ENCODE data around the gene RUNDC1. TPM values are rescaled to one million over a fixed set of nuclear protein-coding genes. Genes with fewer than 3 reads are reported as not detected.

The RUNDC1 gene
- total and polyA plus RNA-seq, 2 of the 8 experiments (the other 6 are each of a cell fraction or from before 2014, with no cell fraction given) = 7.9 to 11.9 TPM

- Histone ChIP-seq H3K14ac (ENCODE audit: insufficient read length) (no peak overlapping the region), H4K20me1 (replicated peaks in 1 of 2; ENCODE audit: control insufficient read depth in 1 of 2, insufficient read depth in 2 of 2, low read length in 2 of 2) (peaks cover 10% of the 10 kb centered on the region in 2 experiments), H3K4me2 (ENCODE audit: insufficient read depth in 1 of 2, low read depth in 2 of 2, low read length in 2 of 2) (no peak overlapping the region; a peak in 1 of 4 replicates), H3K27ac (ENCODE audit: low read depth, low read length) (no peak overlapping the region), H3K4me1 (replicated peaks in 1 of 4; ENCODE audit: control insufficient read depth in 3 of 4, insufficient read depth in 4 of 4, low read length in 3 of 4) (peaks cover 6 to 18% (median 12%) of the 10 kb centered on the region in 4 experiments), H3K9ac (replicated peaks in 1 of 4; ENCODE audit: extremely low read depth in 1 of 4, low read depth in 3 of 4, low read length in 3 of 4) (no peak overlapping the region), H4K8ac (ENCODE audit: extremely low read depth, insufficient read depth, low read length) (no peak overlapping the region), H3K36me3 (ENCODE audit: control insufficient read depth in 2 of 4, insufficient read depth in 4 of 4, low read length in 3 of 4) (peaks cover 6 to 39% (median 12%) of the 10 kb centered on the region in 4 experiments; a peak in 7 of 8 replicates), H3K4me3 (ENCODE audit: extremely low read depth in 1 of 4, insufficient read depth in 2 of 4, low read depth in 3 of 4, low read length in 4 of 4) (no peak overlapping the region), H4K5ac (ENCODE audit: insufficient read length, low read depth, low read length) (no peak overlapping the region), H3K4ac (replicated peaks; ENCODE audit: insufficient read length, low read depth, low read length) (no peak overlapping the region), H4K91ac (replicated peaks; ENCODE audit: insufficient read length, low read length) (no peak overlapping the region), H3K9me3 (ENCODE audit: insufficient read depth in 2 of 2, low read depth in 1 of 2, low read length in 1 of 2) (no peaks in the 10 kb centered on the region), H3K79me2 (ENCODE audit: control insufficient read depth in 1 of 2, insufficient read depth in 2 of 2, low read length in 2 of 2) (peaks cover 0 to 35% of the 10 kb centered on the region in 2 experiments; a peak in 3 of 4 replicates), H2BK15ac (ENCODE audit: low read length) (no peak overlapping the region), H3K27me3 (replicated peaks in 1 of 4; ENCODE audit: control insufficient read depth in 3 of 4, extremely low read depth in 1 of 4, insufficient read depth in 3 of 4, low read length in 3 of 4) (no peaks in the 10 kb centered on the region), H3K23ac (ENCODE audit: insufficient read length) (no peak overlapping the region), H3K79me1 (ENCODE audit: low read depth, low read length) (peaks cover 17% of the 10 kb centered on the region), H3K56ac (replicated peaks; ENCODE audit: insufficient read length, low read depth, low read length) (no peak overlapping the region), H3K23me2 (ENCODE audit: low read depth, low read length) (peaks cover 8% of the 10 kb centered on the region; the same call in 1 of the 2 replicates), H2BK20ac (ENCODE audit: low read length) (no peak overlapping the region), H3K18ac (ENCODE audit: extremely low read depth, low read length) (no peak overlapping the region), H2BK120ac (replicated peaks; ENCODE audit: low read depth, low read length) (no peak overlapping the region), H2AK5ac (ENCODE audit: low read depth, low read length) (no peak overlapping the region), H2AFZ (ENCODE audit: low read length) (no peak overlapping the region), H2BK5ac (ENCODE audit: low read depth, low read length) (no peak overlapping the region), H2BK12ac (ENCODE audit: low read depth, low read length) (no peak overlapping the region)
- ChIA-PET CTCF (ENCODE audit: partially characterized antibody) (interaction anchor here (1.0 to 1.5 kb wide), 3 partner anchors 13 to 106 kb away, joined by 3 to 4 read pairs (median 3); partner anchors contain the start of genes BRCA1 and RPL27), POLR2A (ENCODE audit: partially characterized antibody) (interaction anchor here (0.6 to 10.8 kb wide), 8 partner anchors 8 to 1341 kb away, joined by 3 to 123 read pairs (median 5); partner anchors contain the start of genes IFI35, PTGES3L, RPL27 and RUNDC1)
- no peak for DNase-seq (ENCODE audit: low read depth in 1 of 2, low spot score in 2 of 2)
- 91% methylated on average over 4 of the region's 4 CpGs; no CpG with 5 or more reads in 1 of the 2 experiments for WGBS, 2 experiments (ENCODE audit: extremely low coverage in 1 of 2, insufficient coverage in 1 of 2, insufficient read length in 1 of 2, insufficient replicate concordance in 2 of 2, low coverage in 1 of 2, low lambda C conversion rate in 2 of 2, missing lambda C conversion rate in 1 of 2)
- FAIRE-seq = no peak
- TF ChIP-seq SUZ12 (IDR thresholded peaks at IDR 0.05; ENCODE audit: low read length) = no peak
- no peak for TF ChIP-seq CBX8 (IDR thresholded peaks at IDR 0.05; ENCODE audit: borderline replicate concordance, low read depth, low read length)
- TF ChIP-seq RAD21 (IDR thresholded peaks at IDR 0.05 in 1 of 2, conservative IDR thresholded peaks at IDR 0.05 in 1 of 2; ENCODE audit: low read depth in 2 of 2, low read length in 2 of 2) = no peak
- TF ChIP-seq JUN (IDR thresholded peaks at IDR 0.05; ENCODE audit: low read depth, low read length) = no peak
- TF ChIP-seq ATF2 (IDR thresholded peaks at IDR 0.05; ENCODE audit: low read length) = no peak
- no peak for TF ChIP-seq NANOG (IDR thresholded peaks at IDR 0.05; ENCODE audit: insufficient read depth, low read depth, low read length, poor library complexity, severe bottlenecking)
- no peak for TF ChIP-seq USF2 (IDR thresholded peaks at IDR 0.05; ENCODE audit: low read length)
- TF ChIP-seq RBBP5 (IDR thresholded peaks at IDR 0.05; ENCODE audit: borderline replicate concordance, low read depth, low read length) = no peak
- no peak for TF ChIP-seq CEBPB (IDR thresholded peaks at IDR 0.05; ENCODE audit: low read depth, low read length)
Observed at GRCh38 chr17:43018932-43019331, 38.6 kb downstream of the RUNDC1 start.
